ENCODE results near the gene SYNPO2.

Gene SYNPO2

GRCh38 chr4:119005928-119006460 lies 117.3 kb downstream of the SYNPO2 start:
- no peak for TF ChIP-seq POLR2AphosphoS5 (IDR thresholded peaks at IDR 0.05; ENCODE audit: low read depth, low read length)

- no peak for TF ChIP-seq SIN3A (IDR thresholded peaks at IDR 0.05; ENCODE audit: borderline replicate concordance, insufficient read depth, low read length)
- no peak for TF ChIP-seq TAF1 (IDR thresholded peaks at IDR 0.05; ENCODE audit: borderline replicate concordance, insufficient read depth, low read length)
- no peak for TF ChIP-seq REST (IDR thresholded peaks at IDR 0.05; ENCODE audit: insufficient read depth in 1 of 2, low read depth in 2 of 2, low read length in 2 of 2)
- TF ChIP-seq POLR2AphosphoS5 (IDR thresholded peaks at IDR 0.05; ENCODE audit: low read depth, low read length), result no peak
- TF ChIP-seq FOXP2 (optimal IDR thresholded peaks at IDR 0.05; ENCODE audit: borderline replicate concordance, extremely low read depth, extremely low read length, insufficient read depth), result no peak
These were observed 120.1 kb downstream of the SYNPO2 start for GRCh38 chr4:119008761-119009160.

GRCh38 chr4:119010909-119011606 lies 122.4 kb downstream of the SYNPO2 start:
- no peak for TF ChIP-seq TAF1 (IDR thresholded peaks at IDR 0.05; ENCODE audit: borderline replicate concordance, insufficient read depth, low read length)
- no peak for TF ChIP-seq POLR2AphosphoS5 (IDR thresholded peaks at IDR 0.05; ENCODE audit: low read depth, low read length)
- no peak for TF ChIP-seq FOXP2 (optimal IDR thresholded peaks at IDR 0.05; ENCODE audit: borderline replicate concordance, extremely low read depth, extremely low read length, insufficient read depth)
- no peak for TF ChIP-seq SIN3A (IDR thresholded peaks at IDR 0.05; ENCODE audit: borderline replicate concordance, insufficient read depth, low read length)
- TF ChIP-seq REST (IDR thresholded peaks at IDR 0.05; ENCODE audit: insufficient read depth in 1 of 2, low read depth in 2 of 2, low read length in 2 of 2), result no peak

- TF ChIP-seq FOXP2 (optimal IDR thresholded peaks at IDR 0.05; ENCODE audit: borderline replicate concordance, extremely low read depth, extremely low read length, insufficient read depth) (no peak), POLR2AphosphoS5 (IDR thresholded peaks at IDR 0.05; ENCODE audit: low read depth, low read length) (no peak), SIN3A (IDR thresholded peaks at IDR 0.05; ENCODE audit: borderline replicate concordance, insufficient read depth, low read length) (no peak), REST (IDR thresholded peaks at IDR 0.05; ENCODE audit: insufficient read depth in 1 of 2, low read depth in 2 of 2, low read length in 2 of 2) (no peak), TAF1 (IDR thresholded peaks at IDR 0.05; ENCODE audit: borderline replicate concordance, insufficient read depth, low read length) (no peak)
These were observed 122.9 kb downstream of the SYNPO2 start for GRCh38 chr4:119011607-119011988.

- TF ChIP-seq FOXP2 (optimal IDR thresholded peaks at IDR 0.05; ENCODE audit: borderline replicate concordance, extremely low read depth, extremely low read length, insufficient read depth) (no peak), SIN3A (IDR thresholded peaks at IDR 0.05; ENCODE audit: borderline replicate concordance, insufficient read depth, low read length) (no peak), TAF1 (IDR thresholded peaks at IDR 0.05; ENCODE audit: borderline replicate concordance, insufficient read depth, low read length) (no peak), REST (IDR thresholded peaks at IDR 0.05; ENCODE audit: insufficient read depth in 1 of 2, low read depth in 2 of 2, low read length in 2 of 2) (no peak), POLR2AphosphoS5 (IDR thresholded peaks at IDR 0.05; ENCODE audit: low read depth, low read length) (no peak)
These were observed 126.0 kb downstream of the SYNPO2 start for GRCh38 chr4:119014658-119015057.
